Chondrocyte (in vitro differentiated cells): ENCODE measurements around the gene COA1. TPM values are rescaled to one million over a fixed set of nuclear protein-coding genes. Genes with fewer than 3 reads are reported as not detected.

Experiments
- DNase-seq: peaks from one replicate; pipeline ENCODE4 v3.0.0; 2021; ENCODE audit warnings: mixed read lengths, low spot score
- H3K27ac Mint-ChIP-seq: one replicate; pipeline ENCODE4 v1.8.0; 2021; ENCODE audit warnings: mild to moderate bottlenecking, moderate library complexity, mixed read lengths; ENCODE audit not compliant: unreplicated experiment
- H3K27me3 Mint-ChIP-seq: 2 replicates; pipeline ENCODE4 v1.8.0; 2021; ENCODE audit warnings: low read depth, mixed read lengths
- H3K36me3 Mint-ChIP-seq: 2 replicates; pipeline ENCODE4 v1.8.0; 2021; ENCODE audit warnings: low read depth, mixed read lengths
- H3K4me1 Mint-ChIP-seq: 2 replicates; pipeline ENCODE4 v1.8.0; 2021; ENCODE audit warnings: low read depth, mild to moderate bottlenecking, mixed read lengths
- H3K4me3 Mint-ChIP-seq: one replicate; pipeline ENCODE4 v1.8.0; 2021; ENCODE audit warnings: mild to moderate bottlenecking, moderate library complexity, mixed read lengths; ENCODE audit not compliant: unreplicated experiment
- H3K9me3 Mint-ChIP-seq: 2 replicates; pipeline ENCODE4 v1.8.0; 2021; ENCODE audit warnings: low read depth, mixed read lengths
- CTCF ChIP-seq: fragments of 200-600 bp; sonication (generic); IDR thresholded peaks from 2 replicates; pipeline ENCODE4 v1.5.0; 2021; ENCODE audit warnings: antibody characterized with exemption, mild to moderate bottlenecking, moderate library complexity
- total RNA-seq: library from RNA; stranded (reverse); gene quantifications from 3 replicates; pipeline ENCODE4 v1.2.1, GENCODE V29; 2021

Gene COA1
- total RNA-seq, 1 donor from 2014 or later, result 33.5 TPM

GRCh38 chr7:43625453-43625852 is 103.9 kb downstream of the COA1 start:
- H3K36me3 Mint-ChIP-seq, result peaks cover 25% of the 10 kb centered on the region
- H3K4me1 Mint-ChIP-seq, result peaks cover 63% of the 10 kb centered on the region

GRCh38 chr7:43624156-43624555 is 105.2 kb downstream of the COA1 start:
- Mint-ChIP-seq H3K36me3 (peaks cover 25% of the 10 kb centered on the region), H3K27me3 (no peaks in the 10 kb centered on the region), H3K4me1 (peaks cover 63% of the 10 kb centered on the region), H3K27ac (no peak overlapping the region), H3K9me3 (no peaks in the 10 kb centered on the region), H3K4me3 (no peak overlapping the region)
- no peak for TF ChIP-seq CTCF
- no peak for DNase-seq

More at GRCh38 chr7:43625453-43625852, 103.9 kb downstream of the COA1 start:
- DNase-seq, result no peak
- no peaks in the 10 kb centered on the region for H3K9me3 Mint-ChIP-seq
- TF ChIP-seq CTCF, result no peak
- H3K27ac Mint-ChIP-seq, result peak overlapping the region; percentile 73
- H3K4me3 Mint-ChIP-seq, result no peak overlapping the region
- no peaks in the 10 kb centered on the region for H3K27me3 Mint-ChIP-seq

DNA sequence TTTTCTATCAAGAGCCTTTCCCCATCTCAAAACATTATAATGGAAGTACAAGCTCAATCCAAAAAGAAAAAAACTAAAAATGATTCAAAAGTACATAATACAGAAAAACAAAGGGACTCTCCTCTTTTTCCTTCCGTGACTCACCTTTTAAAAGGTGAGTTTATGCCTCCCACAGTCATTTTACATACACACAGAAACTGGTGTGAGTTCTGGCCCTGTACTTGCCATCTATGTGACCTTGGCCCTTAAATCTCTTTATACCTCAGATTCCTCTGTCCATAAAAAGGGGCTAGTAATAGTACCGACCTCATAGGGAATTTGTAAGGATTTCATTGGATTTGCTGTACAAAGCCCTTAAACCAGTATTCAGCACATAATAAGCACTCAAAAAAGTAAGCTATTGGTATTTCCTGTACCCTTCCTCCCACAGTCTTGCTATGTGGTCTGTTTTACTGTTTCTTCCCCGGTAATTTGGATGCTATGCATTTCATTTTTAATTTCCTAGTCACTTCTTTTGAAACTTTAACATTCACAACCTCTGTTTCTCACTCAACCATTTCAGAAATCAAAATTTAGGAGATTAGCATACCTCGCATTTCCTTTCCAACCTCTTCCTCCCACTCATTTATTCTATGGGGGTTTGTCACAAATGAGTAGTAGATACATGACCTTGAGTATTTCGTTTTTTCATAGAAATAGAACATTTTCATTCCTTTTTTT is 107.4 kb downstream of the COA1 start:
- DNase-seq, result no peak
- H3K4me1 Mint-ChIP-seq, result peaks cover 53% of the 10 kb centered on the region
- no peak for TF ChIP-seq CTCF
- H3K4me3 Mint-ChIP-seq, result no peak overlapping the region
- no peaks in the 10 kb centered on the region for H3K9me3 Mint-ChIP-seq
- no peaks in the 10 kb centered on the region for H3K27me3 Mint-ChIP-seq
- peak overlapping the region; percentile 76 for H3K27ac Mint-ChIP-seq
- peaks cover 23% of the 10 kb centered on the region for H3K36me3 Mint-ChIP-seq

DNA sequence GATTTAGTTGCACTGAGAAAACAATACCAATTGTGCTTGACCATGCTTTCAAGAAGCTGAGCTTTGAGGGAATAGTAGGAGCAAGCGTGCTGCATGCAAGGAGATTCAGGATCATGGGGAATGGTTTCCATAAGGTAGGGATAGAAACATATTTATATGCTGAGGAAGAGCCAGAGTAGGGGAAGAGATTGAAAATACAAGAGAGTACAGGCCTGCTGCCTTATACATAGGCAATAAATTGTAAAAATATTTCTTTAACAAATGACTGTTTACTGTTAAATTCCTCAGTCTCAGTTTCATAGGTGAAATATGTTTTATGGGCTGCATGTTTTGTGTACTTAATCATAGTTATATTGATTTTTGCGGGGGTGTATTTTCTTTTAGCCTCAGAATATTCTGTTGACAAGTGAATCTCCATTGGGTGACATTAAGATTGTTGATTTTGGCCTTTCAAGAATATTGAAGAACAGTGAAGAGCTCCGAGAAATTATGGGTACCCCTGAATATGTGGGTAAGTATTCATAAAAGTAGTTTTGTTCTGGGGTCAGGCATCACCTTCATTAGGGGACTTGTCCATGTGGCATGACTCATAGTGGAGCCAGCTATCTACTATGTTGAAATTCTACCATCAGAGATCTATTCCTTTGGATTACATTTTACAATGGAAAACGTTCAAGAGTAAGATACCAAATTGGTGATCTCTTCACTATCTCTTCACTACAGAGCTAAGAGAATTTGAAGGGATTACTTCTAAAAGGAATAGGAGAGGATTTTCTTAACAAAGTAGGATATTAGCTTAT is 109.9 kb downstream of the COA1 start:
- Mint-ChIP-seq H3K27me3 (no peaks in the 10 kb centered on the region), H3K4me3 (no peak overlapping the region), H3K27ac (no peak overlapping the region), H3K4me1 (peaks cover 40% of the 10 kb centered on the region), H3K9me3 (no peaks in the 10 kb centered on the region), H3K36me3 (peaks cover 16% of the 10 kb centered on the region)
- no peak for TF ChIP-seq CTCF
- DNase-seq, result no peak

- Mint-ChIP-seq H3K9me3 (no peaks in the 10 kb centered on the region), H3K27me3 (no peaks in the 10 kb centered on the region), H3K4me1 (peaks cover 38% of the 10 kb centered on the region), H3K36me3 (peaks cover 12% of the 10 kb centered on the region), H3K27ac (no peak overlapping the region), H3K4me3 (no peak overlapping the region)
- DNase-seq, result no peak
- TF ChIP-seq CTCF, result no peak
These were observed 111.2 kb downstream of the COA1 start for GRCh38 chr7:43618073-43618472.
